Measurements from ENCODE around the gene ZCCHC8.
"Not testable (repeated sequence)": the region's sequence is repeated elsewhere in the genome, so short reads cannot be mapped to it uniquely, and the experiment has no call there.

- TF ChIP-seq, protein P1, sequence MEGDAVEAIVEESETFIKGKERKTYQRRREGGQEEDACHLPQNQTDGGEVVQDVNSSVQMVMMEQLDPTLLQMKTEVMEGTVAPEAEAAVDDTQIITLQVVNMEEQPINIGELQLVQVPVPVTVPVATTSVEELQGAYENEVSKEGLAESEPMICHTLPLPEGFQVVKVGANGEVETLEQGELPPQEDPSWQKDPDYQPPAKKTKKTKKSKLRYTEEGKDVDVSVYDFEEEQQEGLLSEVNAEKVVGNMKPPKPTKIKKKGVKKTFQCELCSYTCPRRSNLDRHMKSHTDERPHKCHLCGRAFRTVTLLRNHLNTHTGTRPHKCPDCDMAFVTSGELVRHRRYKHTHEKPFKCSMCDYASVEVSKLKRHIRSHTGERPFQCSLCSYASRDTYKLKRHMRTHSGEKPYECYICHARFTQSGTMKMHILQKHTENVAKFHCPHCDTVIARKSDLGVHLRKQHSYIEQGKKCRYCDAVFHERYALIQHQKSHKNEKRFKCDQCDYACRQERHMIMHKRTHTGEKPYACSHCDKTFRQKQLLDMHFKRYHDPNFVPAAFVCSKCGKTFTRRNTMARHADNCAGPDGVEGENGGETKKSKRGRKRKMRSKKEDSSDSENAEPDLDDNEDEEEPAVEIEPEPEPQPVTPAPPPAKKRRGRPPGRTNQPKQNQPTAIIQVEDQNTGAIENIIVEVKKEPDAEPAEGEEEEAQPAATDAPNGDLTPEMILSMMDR (IDR thresholded peaks at IDR 0.05): not testable (repeated sequence)
- TF ChIP-seq POLR2A (IDR thresholded peaks at IDR 0.05): not testable (repeated sequence)
Measured at GRCh38 chr12:122444071-122444470, 56.7 kb downstream of the ZCCHC8 start.

Data from testis (tissue), 2 donors.